K562 (cell line): ENCODE measurements around the gene NUDT21. TPM values are rescaled to one million over a fixed set of nuclear protein-coding genes. Genes with fewer than 3 reads are reported as not detected.

Source experiments
- ATAC-seq: fragments of 200-7000 bp; cut with Tn5 transposase; 3 replicates; pipeline ENCODE4 v1.9.1; 2020; ENCODE audit warnings: moderate library complexity
- BruUV-seq: library from RNA; stranded (reverse); fragments of 400-500 nt; replicated peaks from 2 replicates; lab custom pipeline; 2021; lab: Mats Ljungman, UMichigan
- CTCF ChIA-PET: fragments of 300-600 bp; formaldehyde crosslinking; extraction: SDS; loops from one replicate; lab custom pipeline; 2021; ENCODE audit warnings: low intra/inter-chr PET ratio; lab: Yijun Ruan, JAX
- POLR2A ChIA-PET: fragments of 300-600, 350-650 bp; sonication (Branson Sonifier 250); formaldehyde crosslinking; extraction: SDS; loops from one replicate; lab custom pipeline; 2021; ENCODE audit warnings: antibody characterized with exemption, inconsistent platforms; lab: Yijun Ruan, JAX
- DNase-seq, 4 experiments: peaks; one replicate each; pipeline versions ENCODE4 v3.0.0 to v3.0.0-alpha.2; 2011 to 2018; ENCODE audit warnings: low spot score in 3 of 4, mixed read lengths in 3 of 4; ENCODE audit errors: extremely low read depth in 1 of 4
- FAIRE-seq: peaks from 2 replicates; lab custom pipeline; 2011; peaks lifted over from hg19 to GRCh38; lab: Jason Lieb, UNC
- H2AFZ ChIP-seq: 2 replicates; pipeline ENCODE4 v1.6.0; 2011; ENCODE audit warnings: low read depth, low read length, control low read depth, inconsistent platforms
- H3K27ac ChIP-seq: fragments of 200-600 bp; 3 replicates; pipeline ENCODE4 v1.8.0; 2011; ENCODE audit warnings: low read depth, mild to moderate bottlenecking, control low read depth, inconsistent platforms, low read length, moderate library complexity, mixed read lengths; ENCODE audit errors: extremely low read depth
- H3K27me3 ChIP-seq, 2 experiments: fragments of 300-600 bp in 1 of 2; 2 replicates in 1 of 2; 3 replicates in 1 of 2; pipeline versions ENCODE4 v1.6.0 to v1.8.0; 2011; ENCODE audit warnings: inconsistent platforms in 2 of 2, low read length in 2 of 2, mild to moderate bottlenecking in 1 of 2, mixed read lengths in 1 of 2, moderate library complexity in 1 of 2; ENCODE audit not compliant: control insufficient read depth in 2 of 2, insufficient read depth in 2 of 2
- H3K36me3 ChIP-seq: fragments of 300-600 bp; 3 replicates; pipeline ENCODE4 v1.8.0; 2011; ENCODE audit warnings: mild to moderate bottlenecking, low read length, inconsistent platforms; ENCODE audit not compliant: control insufficient read depth, insufficient read depth
- H3K4me1 ChIP-seq, 2 experiments: fragments of 200-600 bp in 1 of 2; replicated peaks in 1 of 2; 2 replicates in 1 of 2; 3 replicates in 1 of 2; pipeline versions ENCODE4 v1.5.1 to v1.8.0; 2011; ENCODE audit warnings: inconsistent platforms in 2 of 2, low read length in 2 of 2, mild to moderate bottlenecking in 1 of 2, mixed read lengths in 1 of 2, moderate library complexity in 1 of 2; ENCODE audit not compliant: control insufficient read depth in 2 of 2, insufficient read depth in 2 of 2
- H3K4me2 ChIP-seq: 2 replicates; pipeline ENCODE4 v1.6.1; 2011; ENCODE audit warnings: low read length, control low read depth, inconsistent platforms, mixed read lengths; ENCODE audit not compliant: insufficient read depth
- H3K4me3 ChIP-seq: fragments of 200-600 bp; sonication (generic), shearing (Covaris generic); 2 replicates; pipeline ENCODE4 v1.5.1; 2016; ENCODE audit warnings: control low read depth, inconsistent platforms
- H3K79me2 ChIP-seq: fragments of 200-600 bp; 3 replicates; pipeline ENCODE4 v1.8.0; 2011; ENCODE audit warnings: low read length, inconsistent platforms; ENCODE audit not compliant: control insufficient read depth, insufficient read depth
- H3K9ac ChIP-seq, 2 experiments: 2 replicates each; pipeline versions ENCODE4 v1.6.0 to v1.6.1; 2011; ENCODE audit warnings: low read depth in 2 of 2, low read length in 2 of 2, control low read depth in 1 of 2, inconsistent platforms in 1 of 2, mild to moderate bottlenecking in 1 of 2, mixed read lengths in 1 of 2; ENCODE audit not compliant: insufficient read depth in 1 of 2
- H3K9me1 ChIP-seq: one replicate; pipeline ENCODE4 v1.6.0; 2011; ENCODE audit warnings: inconsistent platforms, mild to moderate bottlenecking, low read length, moderate library complexity; ENCODE audit not compliant: control insufficient read depth, insufficient read depth
- H3K9me3 ChIP-seq: replicated peaks from 2 replicates; pipeline ENCODE4 v1.5.1; 2011; ENCODE audit warnings: low read depth, low read length, inconsistent platforms; ENCODE audit not compliant: control insufficient read depth, insufficient read depth
- H4K20me1 ChIP-seq: replicated peaks from 2 replicates; pipeline ENCODE4 v1.6.1; 2011; ENCODE audit warnings: low read length, inconsistent platforms, mixed read lengths; ENCODE audit not compliant: control insufficient read depth, insufficient read depth
- ARID2 ChIP-seq: fragments of 450-650 bp; IDR thresholded peaks from 2 replicates; pipeline ENCODE4 v1.6.1; 2017; ENCODE audit warnings: antibody characterized with exemption, mild to moderate bottlenecking
- CHCHD3 ChIP-seq: fragments of 250-450 bp; sonication (Bioruptor Pico); IDR thresholded peaks from 2 replicates; pipeline ENCODE4 v2.1.2; 2022; ENCODE audit warnings: mild to moderate bottlenecking
- EGR1 ChIP-seq: fragments of 450-650 bp; conservative IDR thresholded peaks from 2 replicates; pipeline ENCODE4 v1.6.1; 2017; ENCODE audit warnings: mild to moderate bottlenecking
- FOXK1 ChIP-seq: sonication (generic); formaldehyde crosslinking; IDR thresholded peaks from 2 replicates; pipeline ENCODE4 v1.8.0; 2022; ENCODE audit warnings: missing genetic modification reagents, mild to moderate bottlenecking, borderline replicate concordance
- HNRNPUL1 ChIP-seq: fragments of 200-400 bp; formaldehyde crosslinking; IDR thresholded peaks from 2 replicates; pipeline ENCODE4 v1.6.1; 2017; ENCODE audit warnings: low read length
- KDM2B ChIP-seq: fragments of 250-450 bp; sonication (Bioruptor Pico); IDR thresholded peaks from 2 replicates; pipeline ENCODE4 v1.8.0; 2021; ENCODE audit warnings: mild to moderate bottlenecking, moderate library complexity
- MEF2D ChIP-seq: conservative IDR thresholded peaks from 2 replicates; pipeline ENCODE4 v1.6.1; 2016; ENCODE audit warnings: low read depth, missing genetic modification characterization, missing compliant biosample characterization
- NFYB ChIP-seq: IDR thresholded peaks from 2 replicates; pipeline ENCODE4 v1.6.1; 2011; ENCODE audit warnings: mild to moderate bottlenecking, moderate library complexity; ENCODE audit not compliant: insufficient read length; ENCODE audit errors: extremely low read depth
- POLR2AphosphoS2 ChIP-seq: IDR thresholded peaks from 2 replicates; pipeline ENCODE4 v1.6.1; 2012; ENCODE audit warnings: low read length, improper control_type of control experiment
- PTRF ChIP-seq: fragments of 450-650 bp; IDR thresholded peaks from 2 replicates; pipeline ENCODE4 v1.6.1; 2016; ENCODE audit warnings: mild to moderate bottlenecking, missing genetic modification characterization, missing compliant biosample characterization
- RHOXF2B ChIP-seq: fragments of 250-450 bp; sonication (Bioruptor Pico); conservative IDR thresholded peaks from 2 replicates; pipeline ENCODE4 v1.5.1; 2021
- RNF2 ChIP-seq: sonication (generic); IDR thresholded peaks from 2 replicates; pipeline ENCODE4 v1.6.1; 2016
- ZNF79 ChIP-seq: fragments of 250-450 bp; sonication (Bioruptor Pico); IDR thresholded peaks from 2 replicates; pipeline ENCODE4 v1.4.0; 2020; ENCODE audit warnings: low read depth, mild to moderate bottlenecking, moderate library complexity
- WGBS: fragments of 100-300 bp; shearing (Covaris generic); methylation state at CpG from one replicate; pipeline ENCODE4 v1.1.6; 2016; ENCODE audit warnings: low coverage, mixed read lengths; ENCODE audit not compliant: insufficient coverage; ENCODE audit errors: missing lambda C conversion rate; 5-methylcytosine and 5-hydroxymethylcytosine counted together
- in situ Hi-C: fragments of 300-500 bp; cut with MboI; formaldehyde crosslinking; loops from 4 replicates; pipeline ENCODE4 v1.15.0; 2018; ENCODE audit warnings: inconsistent platforms, mixed read lengths
- intact Hi-C: fragments of 100-400 bp; cut with micrococcal nuclease; formaldehyde crosslinking; loops from 2 replicates; pipeline ENCODE4 v1.14.2; 2022
- polyA plus RNA-seq, 8 experiments: library from polyadenylated mRNA; depleted of rRNA in 4 of 8; stranded (reverse) in 5 of 8; unstranded in 3 of 8; fragments of >200 nt; fragmentation: Nextera tagmentation in 2 of 8; fragmentation: Illumina TruSeq in 1 of 8; extraction: Ambion mirVana in 2 of 8; extraction: Trizol in 1 of 8; gene quantifications; 2 replicates each; pipeline versions ENCODE4 v1.2.1 to v1.2.3, GENCODE V29; 2011 to 2014; ENCODE audit warnings: inconsistent platforms in 1 of 8, missing spikeins in 1 of 8
- total RNA-seq, 7 experiments: library from RNA; depleted of rRNA in 6 of 7; stranded (reverse); fragments of >200 nt in 6 of 7; fragmentation: Illumina TruSeq in 2 of 7; extraction: Trizol in 2 of 7; gene quantifications; 2 replicates each; pipeline versions ENCODE4 v1.2.1 to v1.2.3, GENCODE V29; 2011 to 2021; ENCODE audit warnings: low replicate concordance in 1 of 7

Gene NUDT21
- total and polyA plus RNA-seq, 9 of the 15 experiments (the other 6 are each of a cell fraction or from before 2014, with no cell fraction given), result 62.4 to 218 (median 121) TPM

DNA sequence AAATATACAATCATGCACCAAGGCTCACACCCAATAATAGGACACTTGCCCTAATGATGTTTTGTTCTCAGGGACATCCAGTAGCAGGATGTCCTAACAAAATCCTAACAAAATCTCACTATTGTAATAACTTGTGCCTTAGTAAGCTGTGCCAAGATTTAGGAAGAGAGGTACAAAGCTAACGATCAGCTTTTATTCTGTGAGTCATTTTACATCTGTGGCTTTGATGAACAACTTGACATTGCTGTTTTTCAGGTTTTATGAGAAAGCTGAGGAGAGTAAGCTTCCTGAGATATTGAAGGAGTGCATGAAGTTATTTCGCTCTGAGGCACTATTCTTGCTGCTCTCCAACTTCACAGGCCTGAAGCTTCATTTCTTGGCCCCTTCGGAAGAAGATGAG lies 19.1 kb upstream of the NUDT21 start:
- ChIA-PET CTCF (no interaction called here), POLR2A (interaction anchor here (0.8 to 2.0 kb wide), 5 partner anchors 9 to 132 kb away, joined by 3 to 7 read pairs (median 3); no protein-coding TSS in a partner anchor)
- in situ Hi-C loops, result no loop called here
- no peaks in the 10 kb centered on the region for H3K27me3 ChIP-seq
- no peak overlapping the region for H3K4me2 ChIP-seq
- H3K79me2 ChIP-seq, result no peaks in the 10 kb centered on the region
- no peak for TF ChIP-seq RHOXF2B (CRISPR knock-in tag)
- no peak for TF ChIP-seq CHCHD3 (CRISPR knock-in tag)
- no peak for TF ChIP-seq KDM2B (CRISPR knock-in tag)
- no peak for TF ChIP-seq POLR2AphosphoS2
- TF ChIP-seq NFYB, result no peak
- no peak for TF ChIP-seq PTRF (tag)
- no peak for TF ChIP-seq ZNF79 (CRISPR knock-in tag)
- no peak for TF ChIP-seq HNRNPUL1
- TF ChIP-seq FOXK1 (CRISPR knock-in tag), result no peak
- no peak for TF ChIP-seq MEF2D (tag)
- no peak for TF ChIP-seq ARID2
- no peak for TF ChIP-seq RNF2
- no peak for TF ChIP-seq EGR1
- no peak overlapping the region for H3K27ac ChIP-seq
- FAIRE-seq (no peak), DNase-seq (no peak), ATAC-seq (no peak)
- H3K9me1 ChIP-seq, result no peaks in the 10 kb centered on the region
- H3K9ac ChIP-seq, result no peak overlapping the region
- H3K4me1 ChIP-seq, result no peaks in the 10 kb centered on the region
- H2AFZ ChIP-seq, result no peak overlapping the region
- no TSS peak for BruUV-seq
- H4K20me1 ChIP-seq, result no peaks in the 10 kb centered on the region
- no peak overlapping the region for H3K4me3 ChIP-seq
- intact Hi-C loops, result no loop called here
- 68% methylated on average over 3 of the region's 3 CpGs for WGBS
- H3K9me3 ChIP-seq, result no peaks in the 10 kb centered on the region
- H3K36me3 ChIP-seq, result peaks cover 97% of the 10 kb centered on the region
